Upper lobe of left lung (tissue), 6 donors: ENCODE data around the gene SGCA. TPM values are rescaled to one million over a fixed set of nuclear protein-coding genes. Genes with fewer than 3 reads are reported as not detected.

Source experiments
- ATAC-seq, 2 donors: fragments of 200-7000 bp; cut with Tn5 transposase; one replicate each; pipeline ENCODE4 v1.9.1; 2022; ENCODE audit warnings: mild to moderate bottlenecking in 2 of 2, moderate library complexity in 2 of 2; ENCODE audit not compliant: low FRiP score in 2 of 2
- DNase-seq, 2 donors: peaks; one replicate each; pipeline ENCODE4 v3.0.0-alpha.2; 2019 to 2020
- H3K27ac ChIP-seq, 4 donors: fragments of 200-600 bp; sonication (generic); one replicate each; pipeline ENCODE4 v1.5.1; 2016 to 2019
- H3K27me3 ChIP-seq, 4 donors: fragments of 200-600 bp; sonication (generic); one replicate each; pipeline ENCODE4 v1.5.1; 2017 to 2019
- H3K36me3 ChIP-seq, 4 donors: fragments of 200-600 bp; sonication (generic); one replicate each; pipeline ENCODE4 v1.5.1; 2016 to 2019
- H3K4me1 ChIP-seq, 4 donors: fragments of 200-600 bp; sonication (generic); one replicate each; pipeline ENCODE4 v1.5.1; 2018 to 2019
- H3K4me3 ChIP-seq, 4 donors: fragments of 200-600 bp; sonication (generic); one replicate each; pipeline ENCODE4 v1.5.1; 2017 to 2019; ENCODE audit warnings: mild to moderate bottlenecking in 2 of 4, moderate library complexity in 1 of 4
- H3K9me3 ChIP-seq, 4 donors: fragments of 200-600 bp; sonication (generic); one replicate each; pipeline ENCODE4 v1.5.1; 2018 to 2019
- CTCF ChIP-seq, 6 experiments: fragments of 450-650 bp in 4 of 6; fragments of 200-600 bp in 2 of 6; sonication (generic) in 2 of 6; IDR thresholded peaks; one replicate each; pipeline ENCODE4 v1.5.1; 2016 to 2019; ENCODE audit warnings: antibody characterized with exemption in 6 of 6
- EP300 ChIP-seq, 4 donors: sonication (generic); formaldehyde crosslinking; IDR thresholded peaks; one replicate each; pipeline ENCODE4 v1.5.1; 2017; ENCODE audit warnings: antibody characterized with exemption in 4 of 4, control low read depth in 2 of 4
- POLR2A ChIP-seq, 4 donors: fragments of 450-650 bp; IDR thresholded peaks; one replicate each; pipeline ENCODE4 v1.5.1; 2016 to 2017; ENCODE audit warnings: antibody characterized with exemption in 4 of 4, mild to moderate bottlenecking in 2 of 4
- POLR2AphosphoS5 ChIP-seq, 2 donors: sonication (generic); formaldehyde crosslinking; IDR thresholded peaks; one replicate each; pipeline ENCODE4 v1.5.1; 2017; ENCODE audit warnings: antibody characterized with exemption in 2 of 2
- WGBS, 2 donors: methylation state at CpG; one replicate each; pipeline ENCODE4 v1.1.5; 2017 to 2018; 5-methylcytosine and 5-hydroxymethylcytosine counted together
- total RNA-seq, 6 donors: library from RNA; depleted of rRNA in 4 of 6; stranded (reverse); fragments of >200 nt in 4 of 6; gene quantifications; one replicate each; pipeline versions ENCODE4 v1.1.0 to v1.2.1, GENCODE V29; 2016 to 2021
- donor health status: DM: no; HTN: no; CAD: no; lungs with moderate emphysema.
- donor health status: DM: no; HTN: yes; CAD: no; lungs with severe emphysema.

Gene SGCA
- total RNA-seq, 6 donors from 2014 or later, result 1.6 to 19.7 (median 14.1) TPM

GRCh38 chr17:50149417-50150353 is 16.1 kb upstream of the SGCA start:
- ATAC-seq (peak in 1 of 2 donors; percentile 13), DNase-seq (peak; percentile 71 to 95)
- WGBS, 2 donors, result 0 to 2% methylated on average over 14 to 34 of the region's 123 CpGs
- Histone ChIP-seq H3K27me3 (no peaks in the 10 kb centered on the region), H3K4me1 (peaks cover 57 to 82% (median 64%) of the 10 kb centered on the region in 4 donors), H3K36me3 (peaks cover 2 to 8% (median 6%) of the 10 kb centered on the region in 4 donors), H3K27ac (peak overlapping the region; percentile 91 to 97 (median 94)), H3K4me3 (peak overlapping the region; percentile 65 to 94 (median 85)), H3K9me3 (no peaks in the 10 kb centered on the region)
- TF ChIP-seq POLR2A (IDR thresholded peaks at IDR 0.05) (peak in 1 of 4 donors; percentile 37), POLR2AphosphoS5 (IDR thresholded peaks at IDR 0.05) (peak in 1 of 2 donors; percentile 22), EP300 (IDR thresholded peaks at IDR 0.05) (no peak), CTCF (IDR thresholded peaks at IDR 0.05) (peak in 4 of 6 experiments; percentile 30 to 64 (median 47))

DNA sequence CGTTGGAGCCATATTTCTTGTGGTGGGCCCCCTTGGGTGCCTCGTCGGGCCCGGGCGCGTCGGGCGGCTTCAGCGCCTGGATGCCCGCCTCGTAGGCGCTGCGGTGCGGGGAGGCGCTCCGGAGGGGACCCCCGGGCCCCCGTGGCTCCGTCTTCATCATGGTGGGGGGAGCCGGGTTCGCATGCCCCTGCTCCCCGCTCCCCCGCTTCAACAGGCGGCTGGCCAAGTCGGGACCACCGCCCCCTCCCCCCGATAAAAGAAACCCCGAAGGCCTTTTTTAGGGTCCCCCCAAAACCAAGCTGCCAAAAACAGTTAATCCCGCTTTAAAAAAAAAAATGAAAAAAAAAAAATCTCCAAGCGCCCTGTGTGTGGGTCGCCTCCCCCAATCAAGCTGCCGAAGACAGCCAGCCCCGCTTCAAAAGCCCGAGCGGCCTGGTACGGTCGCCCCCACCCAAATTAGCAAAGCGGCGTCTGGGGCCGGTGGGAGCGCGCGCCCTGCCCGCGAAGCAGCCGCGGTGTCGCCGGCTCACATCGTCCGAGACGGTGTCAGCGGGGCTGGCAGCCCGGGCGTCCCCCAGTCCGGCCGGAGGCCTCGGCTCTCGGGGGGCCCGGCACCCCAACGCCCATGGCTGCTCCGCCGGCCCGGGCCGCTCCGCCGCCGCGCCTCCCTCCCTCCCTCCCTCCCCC is 15.3 kb upstream of the SGCA start, which contains the start of gene PPP1R9B:
TSS of gene PPP1R9B (minus strand) at position 324 of the 687 bp plus-strand sequence. CDS start at position 160, 164 bp downstream.
- 0 to 1% methylated on average over 23 to 56 of the region's 69 CpGs for WGBS, 2 donors
- no peak for ATAC-seq
- Histone ChIP-seq H3K4me1 (peaks cover 49 to 82% (median 65%) of the 10 kb centered on the region in 4 donors), H3K9me3 (no peaks in the 10 kb centered on the region), H3K27me3 (no peaks in the 10 kb centered on the region), H3K36me3 (no peaks in the 10 kb centered on the region), H3K4me3 (peak within 1 kb of the TSS; percentile 65 to 94 (median 85)), H3K27ac (peak within 1 kb of the TSS; percentile 91 to 97 (median 94))
- no peak for DNase-seq
- TF ChIP-seq POLR2A (IDR thresholded peaks at IDR 0.05) (no peak), POLR2AphosphoS5 (IDR thresholded peaks at IDR 0.05) (no peak), CTCF (IDR thresholded peaks at IDR 0.05) (no peak), EP300 (IDR thresholded peaks at IDR 0.05) (no peak)

DNA sequence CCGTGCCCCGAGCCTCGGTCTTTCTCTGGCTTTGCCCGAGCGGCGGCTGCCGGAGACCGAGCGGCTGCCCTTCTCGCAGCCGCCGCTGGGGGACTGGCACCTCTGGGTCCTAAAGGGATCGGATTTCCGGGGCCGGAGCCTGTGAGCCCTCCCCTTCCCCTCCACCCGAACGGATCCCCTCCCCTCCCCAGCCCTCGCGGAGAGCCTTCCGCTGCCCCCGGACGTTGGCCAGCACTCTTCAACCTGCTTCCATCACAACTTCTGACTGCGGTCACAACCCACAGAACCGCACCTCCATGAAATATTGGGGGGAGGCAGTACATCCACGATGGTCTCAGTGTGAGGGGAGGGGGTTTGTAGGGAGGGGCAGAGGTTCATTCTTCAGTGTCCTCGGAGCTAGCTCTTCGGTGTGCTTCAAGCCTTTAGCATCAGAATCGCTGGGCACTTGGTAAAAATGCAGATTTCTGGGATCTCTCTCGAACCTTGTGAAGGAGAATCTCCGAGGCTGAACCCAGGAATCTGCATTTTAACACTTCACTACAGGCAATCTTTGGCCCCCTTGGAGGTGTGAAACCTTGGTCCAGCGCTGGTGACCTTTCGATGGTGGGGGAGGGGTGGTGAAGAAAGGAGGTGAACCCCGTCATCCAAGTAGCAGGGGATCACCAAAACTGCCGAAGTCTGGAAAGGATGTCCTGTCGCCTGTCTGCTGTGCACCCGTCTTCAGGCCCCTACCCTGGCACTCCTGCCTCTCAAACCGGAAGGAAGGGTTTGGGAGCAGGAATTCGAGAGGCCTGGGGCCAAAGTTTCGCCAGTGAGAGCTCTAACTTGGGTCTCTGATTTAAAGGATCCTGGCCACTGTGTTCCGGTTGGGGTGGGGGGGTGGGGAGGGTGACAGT is 14.5 kb upstream of the SGCA start:
- WGBS, 2 donors, result 0 to 1% methylated on average over 13 to 28 of the region's 40 CpGs
- peak overlapping the region; percentile 91 to 97 (median 94) for H3K27ac ChIP-seq

More for the DNA sequence above, 14.5 kb upstream of the SGCA start:
- Histone ChIP-seq H3K4me1 (peaks cover 41 to 76% (median 61%) of the 10 kb centered on the region in 4 donors), H3K4me3 (peak overlapping the region; percentile 65 to 94 (median 85)), H3K27me3 (no peaks in the 10 kb centered on the region), H3K9me3 (no peaks in the 10 kb centered on the region), H3K36me3 (no peaks in the 10 kb centered on the region)
- DNase-seq, result peak; percentile 95
- ATAC-seq, result peak; percentile 89 to 92
- TF ChIP-seq POLR2AphosphoS5 (IDR thresholded peaks at IDR 0.05), result peak; percentile 71 to 76
- TF ChIP-seq EP300 (IDR thresholded peaks at IDR 0.05), result no peak
- peak; percentile 62 to 94 (median 78) for TF ChIP-seq CTCF (IDR thresholded peaks at IDR 0.05)
- TF ChIP-seq POLR2A (IDR thresholded peaks at IDR 0.05), result peak in 1 of 4 donors; percentile 49
